GM23338 (cell line): ENCODE data around the gene ZNRD2. TPM values are rescaled to one million over a fixed set of nuclear protein-coding genes. Genes with fewer than 3 reads are reported as not detected.

Experiments used
- polyA plus RNA-seq: library from polyadenylated mRNA; unstranded; fragments of >200 nt; fragmentation: Nextera tagmentation; extraction: Ambion mirVana; gene quantifications from 2 replicates; pipeline ENCODE4 v1.2.1, GENCODE V29; 2016
- small RNA-seq: library from RNA; depleted of rRNA; stranded (forward); fragments of <200 nt; gene quantifications from one replicate; pipeline ENCODE3, GENCODE V24; 2014; ENCODE audit warnings: low replicate concordance
- total RNA-seq: library from RNA; depleted of rRNA; stranded (reverse); fragments of >200 nt; shearing (Covaris generic); gene quantifications from 2 replicates; pipeline ENCODE4 v1.2.3, GENCODE V29; 2014; rRNA removed

ZNRD2 gene
- total and polyA plus RNA-seq, 2 experiments from 2014 or later: 78.6 to 148 TPM

Small RNA genes within 50 kb of the gene (small RNA-seq; reads per million reads assigned to genes)
- not detected for gene AP001362.1

Other genes with a start within 250 kb of the ZNRD2 start
- gene DPF2, start 236.6 kb upstream of the ZNRD2 start, total RNA-seq: 54.1 and 59.0 TPM in 2 replicates
- gene DPF2, start 236.6 kb upstream of the ZNRD2 start, polyA plus RNA-seq: 64.3 and 66.4 TPM in 2 replicates
- 3.0 and 3.5 TPM in 2 replicates for gene TIGD3, start 215.7 kb upstream of the ZNRD2 start, total RNA-seq
- 1.2 and 1.5 TPM in 2 replicates for gene TIGD3, start 215.7 kb upstream of the ZNRD2 start, polyA plus RNA-seq
- gene SLC25A45, start 187.8 kb upstream of the ZNRD2 start, total RNA-seq: 0.10 and 0.35 TPM in 2 replicates
- 0.74 and 0.89 TPM in 2 replicates for gene SLC25A45, start 187.8 kb upstream of the ZNRD2 start, polyA plus RNA-seq
- 35.4 and 41.4 TPM in 2 replicates for gene FRMD8, start 183.8 kb upstream of the ZNRD2 start, total RNA-seq
- gene FRMD8, start 183.8 kb upstream of the ZNRD2 start, polyA plus RNA-seq: 6.2 and 7.0 TPM in 2 replicates
- 6.3 and 7.2 TPM in 2 replicates for gene NEAT1, start 147.7 kb upstream of the ZNRD2 start, total RNA-seq
- gene NEAT1, start 147.7 kb upstream of the ZNRD2 start, polyA plus RNA-seq: 3.6 and 5.3 TPM in 2 replicates
- 1,789 and 2,206 TPM in 2 replicates for gene MALAT1, start 71.4 kb upstream of the ZNRD2 start, total RNA-seq
- gene MALAT1, start 71.4 kb upstream of the ZNRD2 start, polyA plus RNA-seq: 4,618 and 6,020 TPM in 2 replicates
- 55.1 and 66.1 TPM in 2 replicates for gene SCYL1, start 45.4 kb upstream of the ZNRD2 start, total RNA-seq
- 52.7 and 61.7 TPM in 2 replicates for gene SCYL1, start 45.4 kb upstream of the ZNRD2 start, polyA plus RNA-seq
- 29.2 and 29.8 TPM in 2 replicates for gene LTBP3, start 12.1 kb upstream of the ZNRD2 start, total RNA-seq
- 9.5 and 11.9 TPM in 2 replicates for gene LTBP3, start 12.1 kb upstream of the ZNRD2 start, polyA plus RNA-seq
- gene FAM89B, start 2.1 kb downstream of the ZNRD2 start, total RNA-seq: 16.0 and 18.2 TPM in 2 replicates
- 13.0 and 13.9 TPM in 2 replicates for gene FAM89B, start 2.1 kb downstream of the ZNRD2 start, polyA plus RNA-seq
- gene EHBP1L1, start 5.6 kb downstream of the ZNRD2 start, total RNA-seq: 10.9 and 12.6 TPM in 2 replicates
- gene EHBP1L1, start 5.6 kb downstream of the ZNRD2 start, polyA plus RNA-seq: 1.4 and 2.9 TPM in 2 replicates
- not detected in 2 replicates for gene KCNK7, start 25.3 kb downstream of the ZNRD2 start, total RNA-seq
- 0.24 and 0.60 TPM in 2 replicates for gene KCNK7, start 25.3 kb downstream of the ZNRD2 start, polyA plus RNA-seq
- 32.8 and 38.6 TPM in 2 replicates for gene MAP3K11, start 43.7 kb downstream of the ZNRD2 start, total RNA-seq
- gene MAP3K11, start 43.7 kb downstream of the ZNRD2 start, polyA plus RNA-seq: 19.8 and 20.8 TPM in 2 replicates
- gene PCNX3, start 45.3 kb downstream of the ZNRD2 start, total RNA-seq: 41.2 and 52.2 TPM in 2 replicates
- gene PCNX3, start 45.3 kb downstream of the ZNRD2 start, polyA plus RNA-seq: 7.3 and 8.7 TPM in 2 replicates
- gene SIPA1, start 67.6 kb downstream of the ZNRD2 start, total RNA-seq: 54.6 and 56.7 TPM in 2 replicates
- 50.1 and 75.5 TPM in 2 replicates for gene SIPA1, start 67.6 kb downstream of the ZNRD2 start, polyA plus RNA-seq
- 17.0 and 22.8 TPM in 2 replicates for gene RELA, start 92.4 kb downstream of the ZNRD2 start, total RNA-seq
- gene RELA, start 92.4 kb downstream of the ZNRD2 start, polyA plus RNA-seq: 12.9 and 18.5 TPM in 2 replicates
- gene KAT5, start 141.8 kb downstream of the ZNRD2 start, total RNA-seq: 33.3 and 40.4 TPM in 2 replicates
- gene KAT5, start 141.8 kb downstream of the ZNRD2 start, polyA plus RNA-seq: 34.6 and 34.8 TPM in 2 replicates
- 37.8 and 70.8 TPM in 2 replicates for gene RNASEH2C, start 150.3 kb downstream of the ZNRD2 start, total RNA-seq
- 73.2 and 74.8 TPM in 2 replicates for gene RNASEH2C, start 150.3 kb downstream of the ZNRD2 start, polyA plus RNA-seq
- 12.5 and 16.1 TPM in 2 replicates for gene AP5B1, start 210.5 kb downstream of the ZNRD2 start, total RNA-seq
- gene AP5B1, start 210.5 kb downstream of the ZNRD2 start, polyA plus RNA-seq: 3.1 TPM in 2 replicates
- gene OVOL1, start 216.6 kb downstream of the ZNRD2 start, total RNA-seq: 3.3 and 5.1 TPM in 2 replicates
- gene OVOL1, start 216.6 kb downstream of the ZNRD2 start, polyA plus RNA-seq: 1.4 and 1.5 TPM in 2 replicates